Measurements from ENCODE around the gene ISOC2. TPM values are rescaled to one million over a fixed set of nuclear protein-coding genes. Genes with fewer than 3 reads are reported as not detected.

Gene ISOC2
- total RNA-seq, 1 donor from 2014 or later: 58.7 TPM

- DNase-seq (ENCODE audit: low read depth): no peak
- TF ChIP-seq, protein P1, sequence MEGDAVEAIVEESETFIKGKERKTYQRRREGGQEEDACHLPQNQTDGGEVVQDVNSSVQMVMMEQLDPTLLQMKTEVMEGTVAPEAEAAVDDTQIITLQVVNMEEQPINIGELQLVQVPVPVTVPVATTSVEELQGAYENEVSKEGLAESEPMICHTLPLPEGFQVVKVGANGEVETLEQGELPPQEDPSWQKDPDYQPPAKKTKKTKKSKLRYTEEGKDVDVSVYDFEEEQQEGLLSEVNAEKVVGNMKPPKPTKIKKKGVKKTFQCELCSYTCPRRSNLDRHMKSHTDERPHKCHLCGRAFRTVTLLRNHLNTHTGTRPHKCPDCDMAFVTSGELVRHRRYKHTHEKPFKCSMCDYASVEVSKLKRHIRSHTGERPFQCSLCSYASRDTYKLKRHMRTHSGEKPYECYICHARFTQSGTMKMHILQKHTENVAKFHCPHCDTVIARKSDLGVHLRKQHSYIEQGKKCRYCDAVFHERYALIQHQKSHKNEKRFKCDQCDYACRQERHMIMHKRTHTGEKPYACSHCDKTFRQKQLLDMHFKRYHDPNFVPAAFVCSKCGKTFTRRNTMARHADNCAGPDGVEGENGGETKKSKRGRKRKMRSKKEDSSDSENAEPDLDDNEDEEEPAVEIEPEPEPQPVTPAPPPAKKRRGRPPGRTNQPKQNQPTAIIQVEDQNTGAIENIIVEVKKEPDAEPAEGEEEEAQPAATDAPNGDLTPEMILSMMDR (conservative IDR thresholded peaks at IDR 0.05; ENCODE audit: low read depth, low read length): no peak
- no peak overlapping the region for H3K4me3 ChIP-seq (ENCODE audit: low read depth, low read length)
Observed at GRCh38 chr19:55442372-55442961, 19.0 kb downstream of the ISOC2 start.

DNA sequence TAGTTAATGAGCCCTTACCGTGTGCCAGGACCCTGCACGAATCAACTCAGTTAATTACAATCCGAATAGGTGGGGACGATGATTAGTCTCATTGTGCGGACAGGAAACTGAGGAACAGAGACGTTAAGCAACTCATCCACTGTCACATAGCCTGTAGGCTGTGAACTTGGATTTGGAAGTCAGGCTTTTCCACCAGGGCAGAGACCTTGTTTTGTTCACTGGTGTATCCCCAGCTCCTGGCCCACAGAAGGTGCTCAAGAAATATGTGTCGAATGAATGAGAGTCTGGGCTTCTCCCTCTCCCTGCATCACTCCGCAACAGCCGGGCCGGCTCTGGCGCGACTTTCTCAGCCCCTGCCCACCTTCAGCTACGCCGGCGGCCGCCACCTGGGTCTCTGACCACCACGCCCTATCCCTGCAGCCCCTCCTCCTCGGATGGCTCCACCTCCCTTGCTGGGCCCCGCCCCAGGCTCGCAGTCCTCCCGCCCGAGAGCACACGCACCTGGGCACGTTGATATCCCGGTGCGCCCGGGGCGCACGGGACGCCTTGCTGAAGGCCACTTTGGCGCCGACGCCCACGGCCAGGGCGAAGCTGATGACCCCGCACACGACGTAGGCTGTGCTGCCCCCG, 19.6 kb downstream of the ISOC2 start:
- DNase-seq (ENCODE audit: low read depth): no peak

GRCh38 chr19:55441319-55441691, 20.1 kb downstream of the ISOC2 start:
- TF ChIP-seq, protein P1 (conservative IDR thresholded peaks at IDR 0.05; ENCODE audit: low read depth, low read length): no peak
- H3K4me3 ChIP-seq (ENCODE audit: low read depth, low read length): no peak overlapping the region
- no peak for DNase-seq (ENCODE audit: low read depth)

More for the DNA sequence above, 19.6 kb downstream of the ISOC2 start:
- TF ChIP-seq, protein P1 (conservative IDR thresholded peaks at IDR 0.05; ENCODE audit: low read depth, low read length): no peak
- no peak overlapping the region for H3K4me3 ChIP-seq (ENCODE audit: low read depth, low read length)

DNA sequence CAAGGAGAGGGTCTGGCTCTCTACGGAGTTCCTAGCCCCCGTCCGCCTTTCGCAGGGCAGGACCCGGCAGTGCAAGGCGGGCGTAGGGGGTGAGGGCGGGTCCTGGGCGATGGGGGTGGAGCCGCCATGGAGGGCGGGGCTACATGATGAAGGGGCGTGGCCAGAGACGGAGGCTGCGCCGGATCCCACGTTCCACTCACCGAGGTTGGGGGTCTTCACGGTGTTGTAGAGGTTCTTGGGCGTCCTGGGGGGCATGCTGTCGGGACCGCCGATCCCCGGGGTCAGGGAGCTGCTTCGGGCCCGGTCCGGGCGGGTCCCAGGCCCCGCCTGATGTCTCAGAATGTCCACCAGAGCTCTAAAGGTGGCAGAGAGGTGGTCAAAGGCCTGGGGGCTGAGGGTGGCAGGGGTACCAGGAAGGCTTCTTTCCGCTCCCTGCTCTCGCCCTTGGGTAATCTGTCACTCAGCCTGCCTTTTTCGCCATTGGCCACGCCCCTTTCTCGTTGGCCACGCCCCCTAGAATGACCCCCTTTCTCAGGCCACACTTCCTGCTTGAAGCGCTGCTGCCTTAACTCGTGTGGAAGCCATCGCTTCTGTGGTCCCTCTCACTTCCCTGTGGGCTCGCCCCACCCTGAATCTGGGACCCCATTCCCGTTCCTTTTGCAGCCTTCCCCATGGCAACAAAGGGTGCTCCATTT, 20.9 kb downstream of the ISOC2 start:
- no peak for DNase-seq (ENCODE audit: low read depth)
- H3K4me3 ChIP-seq (ENCODE audit: low read depth, low read length): no peak overlapping the region
- TF ChIP-seq, protein P1 (conservative IDR thresholded peaks at IDR 0.05; ENCODE audit: low read depth, low read length): no peak

DNA sequence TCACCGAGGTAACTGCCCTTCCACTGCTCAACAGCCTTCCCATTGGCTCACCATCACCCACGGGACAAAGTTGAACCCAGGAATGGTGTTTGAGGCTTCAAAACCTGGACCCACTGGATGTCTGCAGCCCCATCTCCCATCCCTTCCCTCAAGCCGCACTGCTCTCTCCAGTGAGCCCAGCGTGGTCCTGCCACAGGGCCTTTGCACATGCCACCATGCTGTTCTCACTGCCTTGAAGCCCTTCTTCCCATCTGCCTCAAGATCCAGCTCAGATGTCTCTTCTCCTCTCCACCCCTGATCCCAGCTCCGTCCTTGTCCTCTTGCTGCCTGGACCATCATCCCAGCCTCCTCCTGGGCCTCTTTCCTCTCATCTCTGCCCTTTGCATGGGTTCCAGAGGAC, 22.4 kb downstream of the ISOC2 start:
- TF ChIP-seq, protein P1 (conservative IDR thresholded peaks at IDR 0.05; ENCODE audit: low read depth, low read length): no peak
- DNase-seq (ENCODE audit: low read depth): no peak

DNA sequence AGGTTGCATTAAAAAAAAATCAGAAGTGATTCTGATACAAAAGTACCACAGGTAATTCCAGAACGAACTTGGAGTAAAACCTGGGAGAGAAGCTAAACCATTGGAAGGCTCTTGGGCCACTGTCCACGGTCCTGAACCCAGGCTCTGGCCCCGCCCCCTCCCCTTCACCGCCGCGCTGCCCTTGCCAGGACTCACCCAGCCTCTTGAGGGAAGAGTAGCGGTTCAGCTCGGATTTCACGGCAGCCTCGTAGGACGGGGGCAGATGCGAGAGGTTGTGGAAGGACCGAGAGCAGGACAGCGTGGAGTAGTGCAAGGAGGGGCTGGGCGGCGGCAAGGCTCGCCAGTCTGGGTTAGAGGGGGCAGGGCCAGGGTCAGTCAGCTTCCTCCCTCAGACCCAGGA, 24.0 kb downstream of the ISOC2 start:
- H3K4me3 ChIP-seq (ENCODE audit: low read depth, low read length): no peak overlapping the region
- TF ChIP-seq, protein P1 (conservative IDR thresholded peaks at IDR 0.05; ENCODE audit: low read depth, low read length): no peak
- no peak for DNase-seq (ENCODE audit: low read depth)

More for the DNA sequence above, 22.4 kb downstream of the ISOC2 start:
- no peak overlapping the region for H3K4me3 ChIP-seq (ENCODE audit: low read depth, low read length)
